H1 (cell line): Measurements from ENCODE around the gene UBE2L6. TPM values are rescaled to one million over a fixed set of nuclear protein-coding genes. Genes with fewer than 3 reads are reported as not detected.

ENCODE experiments used
- CTCF ChIA-PET: fragments of 300-600 bp; sonication (Branson Sonifier 250); formaldehyde crosslinking; loops from one replicate; lab custom pipeline; 2021; ENCODE audit not compliant: partially characterized antibody; lab: Charles Lee
- POLR2A ChIA-PET: fragments of 300-600 bp; sonication (Branson Sonifier 250); formaldehyde crosslinking; loops from one replicate; lab custom pipeline; 2021; ENCODE audit warnings: inconsistent platforms; ENCODE audit not compliant: partially characterized antibody; lab: Charles Lee
- DNase-seq, 2 experiments: peaks; one replicate each; pipeline versions ENCODE4 v3.0.0 to v3.0.0-alpha.2; 2010 to 2022; ENCODE audit warnings: low spot score in 2 of 2, low read depth in 1 of 2, mixed read lengths in 1 of 2
- FAIRE-seq: peaks from 2 replicates; lab custom pipeline; 2011; peaks lifted over from hg19 to GRCh38; lab: Jason Lieb, UNC
- H2AFZ ChIP-seq: 2 replicates; pipeline ENCODE4 v1.8.1; 2012; ENCODE audit warnings: low read length, inconsistent platforms
- H2AK5ac ChIP-seq: 2 replicates; pipeline ENCODE4 v1.6.1; 2013; ENCODE audit warnings: low read depth, low read length
- H2BK120ac ChIP-seq: replicated peaks from 2 replicates; pipeline ENCODE3; 2013; ENCODE audit warnings: low read depth, low read length, inconsistent platforms
- H2BK12ac ChIP-seq: 2 replicates; pipeline ENCODE4 v1.6.1; 2013; ENCODE audit warnings: low read depth, low read length
- H2BK15ac ChIP-seq: 2 replicates; pipeline ENCODE4 v1.6.1; 2013; ENCODE audit warnings: low read length
- H2BK20ac ChIP-seq: 2 replicates; pipeline ENCODE4 v1.6.1; 2013; ENCODE audit warnings: low read length
- H2BK5ac ChIP-seq: 2 replicates; pipeline ENCODE4 v1.6.1; 2013; ENCODE audit warnings: low read depth, low read length
- H3K14ac ChIP-seq: 2 replicates; pipeline ENCODE4 v1.6.1; 2013; ENCODE audit warnings: inconsistent platforms; ENCODE audit not compliant: insufficient read length
- H3K18ac ChIP-seq: 2 replicates; pipeline ENCODE4 v1.6.1; 2013; ENCODE audit warnings: low read length; ENCODE audit errors: extremely low read depth
- H3K23ac ChIP-seq: 2 replicates; pipeline ENCODE4 v1.6.1; 2013; ENCODE audit warnings: inconsistent platforms; ENCODE audit not compliant: insufficient read length
- H3K23me2 ChIP-seq: 2 replicates; pipeline ENCODE4 v1.6.1; 2013; ENCODE audit warnings: low read depth, low read length
- H3K27ac ChIP-seq: 2 replicates; pipeline ENCODE4 v1.6.1; 2011; ENCODE audit warnings: low read depth, low read length, inconsistent platforms
- H3K27me3 ChIP-seq, 4 experiments: replicated peaks in 1 of 4; 1 replicate in 1 of 4; 2 replicates in 3 of 4; pipeline versions ENCODE4 v1.6.1 to v1.8.1; 2011 to 2013; ENCODE audit warnings: low read length in 3 of 4, mild to moderate bottlenecking in 3 of 4, inconsistent platforms in 2 of 4, mixed read lengths in 2 of 4, moderate library complexity in 1 of 4; ENCODE audit not compliant: control insufficient read depth in 3 of 4, insufficient read depth in 3 of 4; ENCODE audit errors: extremely low read depth in 1 of 4
- H3K36me3 ChIP-seq, 4 experiments: 2 replicates each; pipeline versions ENCODE4 v1.6.1 to v1.8.1; 2011 to 2013; ENCODE audit warnings: mild to moderate bottlenecking in 4 of 4, low read length in 3 of 4, moderate library complexity in 2 of 4, control low read depth in 1 of 4, inconsistent platforms in 1 of 4; ENCODE audit not compliant: insufficient read depth in 4 of 4, control insufficient read depth in 2 of 4
- H3K4ac ChIP-seq: replicated peaks from 2 replicates; pipeline ENCODE3; 2013; ENCODE audit warnings: low read length, low read depth, mixed read lengths, inconsistent platforms; ENCODE audit not compliant: insufficient read length
- H3K4me1 ChIP-seq, 4 experiments: replicated peaks in 1 of 4; 1 replicate in 1 of 4; 2 replicates in 3 of 4; pipeline versions ENCODE4 v1.6.1 to v1.8.1; 2011 to 2013; ENCODE audit warnings: low read length in 3 of 4, inconsistent platforms in 2 of 4, mixed read lengths in 1 of 4; ENCODE audit not compliant: insufficient read depth in 4 of 4, control insufficient read depth in 3 of 4
- H3K4me2 ChIP-seq, 2 experiments: 2 replicates each; pipeline versions ENCODE4 v1.6.1 to v1.8.1; 2011 to 2013; ENCODE audit warnings: low read depth in 2 of 2, low read length in 2 of 2, control low read depth in 1 of 2, inconsistent platforms in 1 of 2, mild to moderate bottlenecking in 1 of 2; ENCODE audit not compliant: insufficient read depth in 1 of 2
- H3K4me3 ChIP-seq, 4 experiments: fragments of 200-600, 300-600 bp in 1 of 4; sonication (generic), shearing (Covaris generic), sonication (Bioruptor Twin) in 1 of 4; 2 replicates each; pipeline versions ENCODE4 v1.5.1 to v1.8.1; 2011 to 2016; ENCODE audit warnings: low read length in 4 of 4, low read depth in 3 of 4, control low read depth in 2 of 4, inconsistent platforms in 2 of 4, mild to moderate bottlenecking in 2 of 4, mixed read lengths in 1 of 4, moderate library complexity in 1 of 4; ENCODE audit not compliant: insufficient read depth in 2 of 4; ENCODE audit errors: extremely low read depth in 1 of 4
- H3K56ac ChIP-seq: replicated peaks from 2 replicates; pipeline ENCODE3; 2013; ENCODE audit warnings: low read depth, mild to moderate bottlenecking, mixed read lengths, low read length, inconsistent platforms; ENCODE audit not compliant: insufficient read length
- H3K79me1 ChIP-seq: 2 replicates; pipeline ENCODE4 v1.6.1; 2013; ENCODE audit warnings: low read depth, low read length, control low read depth
- H3K79me2 ChIP-seq, 2 experiments: 2 replicates each; pipeline versions ENCODE4 v1.6.1 to v1.8.1; 2012 to 2013; ENCODE audit warnings: low read length in 2 of 2, mild to moderate bottlenecking in 2 of 2, inconsistent platforms in 1 of 2; ENCODE audit not compliant: insufficient read depth in 2 of 2, control insufficient read depth in 1 of 2
- H3K9ac ChIP-seq, 4 experiments: replicated peaks in 1 of 4; 1 replicate in 1 of 4; 2 replicates in 3 of 4; pipeline versions ENCODE4 v1.6.1 to v1.8.1; 2011 to 2013; ENCODE audit warnings: low read depth in 3 of 4, low read length in 3 of 4, control low read depth in 2 of 4, mild to moderate bottlenecking in 2 of 4, moderate library complexity in 2 of 4, inconsistent platforms in 1 of 4; ENCODE audit errors: extremely low read depth in 1 of 4
- H3K9me3 ChIP-seq, 2 experiments: 2 replicates each; pipeline versions ENCODE4 v1.6.1 to v1.8.1; 2012 to 2013; ENCODE audit warnings: mild to moderate bottlenecking in 2 of 2, moderate library complexity in 2 of 2, control low read depth in 1 of 2, inconsistent platforms in 1 of 2, low read depth in 1 of 2, low read length in 1 of 2, mixed read lengths in 1 of 2; ENCODE audit not compliant: insufficient read depth in 2 of 2
- H4K20me1 ChIP-seq, 2 experiments: replicated peaks in 1 of 2; 2 replicates each; pipeline versions ENCODE3 to v1.8.1; 2011 to 2013; ENCODE audit warnings: inconsistent platforms in 2 of 2, low read length in 2 of 2, mild to moderate bottlenecking in 1 of 2; ENCODE audit not compliant: insufficient read depth in 2 of 2, control insufficient read depth in 1 of 2
- H4K5ac ChIP-seq: 2 replicates; pipeline ENCODE4 v1.6.1; 2013; ENCODE audit warnings: low read length, low read depth, mixed read lengths, inconsistent platforms; ENCODE audit not compliant: insufficient read length
- H4K8ac ChIP-seq: 2 replicates; pipeline ENCODE4 v1.8.0; 2013; ENCODE audit warnings: mild to moderate bottlenecking, moderate library complexity, low read length, inconsistent platforms; ENCODE audit not compliant: insufficient read depth; ENCODE audit errors: extremely low read depth
- H4K91ac ChIP-seq: replicated peaks from 2 replicates; pipeline ENCODE3; 2013; ENCODE audit warnings: low read length, mixed read lengths, inconsistent platforms; ENCODE audit not compliant: insufficient read length
- CBX8 ChIP-seq: fragments of 300-800, 300-1000 bp; sonication (generic); IDR thresholded peaks from 2 replicates; pipeline ENCODE4 v1.7.1; 2016; ENCODE audit warnings: low read depth, low read length, borderline replicate concordance
- NANOG ChIP-seq: IDR thresholded peaks from 2 replicates; pipeline ENCODE4 v1.6.1; 2011; ENCODE audit warnings: low read length, low read depth, mild to moderate bottlenecking, inconsistent platforms; ENCODE audit not compliant: insufficient read depth, poor library complexity, severe bottlenecking
- RXRA ChIP-seq: IDR thresholded peaks from 2 replicates; pipeline ENCODE4 v1.6.1; 2011; ENCODE audit warnings: low read depth, mild to moderate bottlenecking, low read length, moderate library complexity; ENCODE audit not compliant: insufficient read depth
- SP1 ChIP-seq: IDR thresholded peaks from 2 replicates; pipeline ENCODE4 v1.6.1; 2011; ENCODE audit warnings: low read depth, low read length
- WGBS, 2 experiments: shearing (Covaris generic) in 1 of 2; methylation state at CpG; one replicate each; pipeline versions ENCODE4 v1.1.6 to v1.1.7; 2013 to 2015; ENCODE audit warnings: low lambda C conversion rate in 2 of 2, mixed read lengths in 2 of 2, inconsistent platforms in 1 of 2, low coverage in 1 of 2, missing lambda C conversion rate in 1 of 2; ENCODE audit not compliant: insufficient replicate concordance in 2 of 2, insufficient coverage in 1 of 2, insufficient read length in 1 of 2; ENCODE audit errors: extremely low coverage in 1 of 2, missing lambda C conversion rate in 1 of 2; 5-methylcytosine and 5-hydroxymethylcytosine counted together
- polyA plus RNA-seq, 7 experiments: library from polyadenylated mRNA; depleted of rRNA in 3 of 7; stranded (reverse) in 5 of 7; unstranded in 2 of 7; fragments of >200 nt in 5 of 7; fragments of 200-250 nt in 2 of 7; gene quantifications; 1 replicate in 5 of 7; 2 replicates in 1 of 7; 4 replicates in 1 of 7; pipeline versions ENCODE4 v1.2.1 to v1.2.3, GENCODE V29; 2011 to 2013; ENCODE audit warnings: missing spikeins in 2 of 7, mixed read lengths in 2 of 7
- total RNA-seq: library from RNA; stranded (reverse); fragmentation: NEBNext Ultra II Directional; extraction: Animal tissue kit (Norgen Biotek cat#: 25700); gene quantifications from 2 replicates; pipeline ENCODE4 v1.2.1, GENCODE V29; 2021

UBE2L6 gene
- total and polyA plus RNA-seq, 2 of the 8 experiments (the other 6 are each of a cell fraction or from before 2014, with no cell fraction given), result 67.8 to 89.2 TPM

GRCh38 chr11:57614234-57614772 lies 46.8 kb upstream of the UBE2L6 start:
- no peak overlapping the region for H2BK15ac ChIP-seq
- no peaks in the 10 kb centered on the region for H3K9me3 ChIP-seq
- no peak overlapping the region for H3K56ac ChIP-seq
- H3K27ac ChIP-seq, result no peak overlapping the region
- H3K18ac ChIP-seq, result no peak overlapping the region
- H3K4me3 ChIP-seq, result no peak overlapping the region
- H3K4ac ChIP-seq, result no peak overlapping the region
- peaks cover 0 to 24% (median 4%) of the 10 kb centered on the region in 4 experiments; a peak in 7 of 8 replicates for H3K36me3 ChIP-seq
- 0 out of 2 replicates have a peak overlapping the region, but pooled peaks have one; percentile 46 for H2BK5ac ChIP-seq
- H4K5ac ChIP-seq, result no peak overlapping the region
- H4K20me1 ChIP-seq, result no peaks in the 10 kb centered on the region
- H3K27me3 ChIP-seq, result no peaks in the 10 kb centered on the region
- H2BK120ac ChIP-seq, result no peak overlapping the region
- CTCF ChIA-PET, result interaction anchor here (0.7 to 2.8 kb wide), 11 partner anchors 9 to 212 kb away, joined by 3 to 13 read pairs (median 5); partner anchors contain the start of genes SERPING1 and UBE2L6
- H3K14ac ChIP-seq, result no peak overlapping the region
- no peak overlapping the region for H3K4me2 ChIP-seq
- H3K23ac ChIP-seq, result no peak overlapping the region
- no peak for DNase-seq
- TF ChIP-seq NANOG (no peak), SP1 (no peak), CBX8 (no peak), RXRA (no peak)
- H3K4me1 ChIP-seq, result no peaks in the 10 kb centered on the region
- H3K9ac ChIP-seq, result no peak overlapping the region
- no peak overlapping the region for H2AK5ac ChIP-seq
- H4K8ac ChIP-seq, result no peak overlapping the region
- H2AFZ ChIP-seq, result no peak overlapping the region
- H3K79me1 ChIP-seq, result no peaks in the 10 kb centered on the region
- POLR2A ChIA-PET, result interaction anchor here (0.6 to 51.1 kb wide), 8 partner anchors 9 to 31 kb away, joined by 3 to 1546 read pairs (median 4); partner anchors contain the start of genes CLP1 and YPEL4
- no peaks in the 10 kb centered on the region for H3K23me2 ChIP-seq
- H2BK20ac ChIP-seq, result no peak overlapping the region
- FAIRE-seq, result no peak
- WGBS, 2 experiments, result 78% methylated on average over 10 of the region's 10 CpGs; no CpG with 5 or more reads in 1 of the 2 experiments
- H4K91ac ChIP-seq, result no peak overlapping the region
- no peak overlapping the region for H2BK12ac ChIP-seq
- no peaks in the 10 kb centered on the region for H3K79me2 ChIP-seq
